K562 (cell line): ENCODE results near the gene PLEKHH2. TPM values are rescaled to one million over a fixed set of nuclear protein-coding genes. Genes with fewer than 3 reads are reported as not detected.

ENCODE experiments used
- ATAC-seq: fragments of 200-7000 bp; cut with Tn5 transposase; 3 replicates; pipeline ENCODE4 v1.9.1; 2020; ENCODE audit warnings: moderate library complexity
- BruUV-seq: library from RNA; stranded (reverse); fragments of 400-500 nt; replicated peaks from 2 replicates; lab custom pipeline; 2021; lab: Mats Ljungman, UMichigan
- CTCF ChIA-PET: fragments of 300-600 bp; formaldehyde crosslinking; extraction: SDS; loops from one replicate; lab custom pipeline; 2021; ENCODE audit warnings: low intra/inter-chr PET ratio; lab: Yijun Ruan, JAX
- POLR2A ChIA-PET: fragments of 300-600, 350-650 bp; sonication (Branson Sonifier 250); formaldehyde crosslinking; extraction: SDS; loops from one replicate; lab custom pipeline; 2021; ENCODE audit warnings: antibody characterized with exemption, inconsistent platforms; lab: Yijun Ruan, JAX
- DNase-seq, 4 experiments: peaks; one replicate each; pipeline versions ENCODE4 v3.0.0 to v3.0.0-alpha.2; 2011 to 2018; ENCODE audit warnings: low spot score in 3 of 4, mixed read lengths in 3 of 4; ENCODE audit errors: extremely low read depth in 1 of 4
- FAIRE-seq: peaks from 2 replicates; lab custom pipeline; 2011; peaks lifted over from hg19 to GRCh38; lab: Jason Lieb, UNC
- H2AFZ ChIP-seq: 2 replicates; pipeline ENCODE4 v1.6.0; 2011; ENCODE audit warnings: low read depth, low read length, control low read depth, inconsistent platforms
- H3K27ac ChIP-seq: fragments of 200-600 bp; 3 replicates; pipeline ENCODE4 v1.8.0; 2011; ENCODE audit warnings: low read depth, mild to moderate bottlenecking, control low read depth, inconsistent platforms, low read length, moderate library complexity, mixed read lengths; ENCODE audit errors: extremely low read depth
- H3K27me3 ChIP-seq, 2 experiments: fragments of 300-600 bp in 1 of 2; 2 replicates in 1 of 2; 3 replicates in 1 of 2; pipeline versions ENCODE4 v1.6.0 to v1.8.0; 2011; ENCODE audit warnings: inconsistent platforms in 2 of 2, low read length in 2 of 2, mild to moderate bottlenecking in 1 of 2, mixed read lengths in 1 of 2, moderate library complexity in 1 of 2; ENCODE audit not compliant: control insufficient read depth in 2 of 2, insufficient read depth in 2 of 2
- H3K36me3 ChIP-seq: fragments of 300-600 bp; 3 replicates; pipeline ENCODE4 v1.8.0; 2011; ENCODE audit warnings: mild to moderate bottlenecking, low read length, inconsistent platforms; ENCODE audit not compliant: control insufficient read depth, insufficient read depth
- H3K4me1 ChIP-seq, 2 experiments: fragments of 200-600 bp in 1 of 2; replicated peaks in 1 of 2; 2 replicates in 1 of 2; 3 replicates in 1 of 2; pipeline versions ENCODE4 v1.5.1 to v1.8.0; 2011; ENCODE audit warnings: inconsistent platforms in 2 of 2, low read length in 2 of 2, mild to moderate bottlenecking in 1 of 2, mixed read lengths in 1 of 2, moderate library complexity in 1 of 2; ENCODE audit not compliant: control insufficient read depth in 2 of 2, insufficient read depth in 2 of 2
- H3K4me2 ChIP-seq: 2 replicates; pipeline ENCODE4 v1.6.1; 2011; ENCODE audit warnings: low read length, control low read depth, inconsistent platforms, mixed read lengths; ENCODE audit not compliant: insufficient read depth
- H3K4me3 ChIP-seq: fragments of 200-600 bp; sonication (generic), shearing (Covaris generic); 2 replicates; pipeline ENCODE4 v1.5.1; 2016; ENCODE audit warnings: control low read depth, inconsistent platforms
- H3K79me2 ChIP-seq: fragments of 200-600 bp; 3 replicates; pipeline ENCODE4 v1.8.0; 2011; ENCODE audit warnings: low read length, inconsistent platforms; ENCODE audit not compliant: control insufficient read depth, insufficient read depth
- H3K9ac ChIP-seq, 2 experiments: 2 replicates each; pipeline versions ENCODE4 v1.6.0 to v1.6.1; 2011; ENCODE audit warnings: low read depth in 2 of 2, low read length in 2 of 2, control low read depth in 1 of 2, inconsistent platforms in 1 of 2, mild to moderate bottlenecking in 1 of 2, mixed read lengths in 1 of 2; ENCODE audit not compliant: insufficient read depth in 1 of 2
- H3K9me1 ChIP-seq: one replicate; pipeline ENCODE4 v1.6.0; 2011; ENCODE audit warnings: inconsistent platforms, mild to moderate bottlenecking, low read length, moderate library complexity; ENCODE audit not compliant: control insufficient read depth, insufficient read depth
- H3K9me3 ChIP-seq: replicated peaks from 2 replicates; pipeline ENCODE4 v1.5.1; 2011; ENCODE audit warnings: low read depth, low read length, inconsistent platforms; ENCODE audit not compliant: control insufficient read depth, insufficient read depth
- H4K20me1 ChIP-seq: replicated peaks from 2 replicates; pipeline ENCODE4 v1.6.1; 2011; ENCODE audit warnings: low read length, inconsistent platforms, mixed read lengths; ENCODE audit not compliant: control insufficient read depth, insufficient read depth
- ARID1B ChIP-seq: fragments of 450-650 bp; IDR thresholded peaks from 2 replicates; pipeline ENCODE4 v1.6.1; 2016; ENCODE audit warnings: antibody characterized with exemption, mild to moderate bottlenecking, inconsistent platforms
- GABPB2 ChIP-seq: fragments of 250-450 bp; sonication (Bioruptor Pico); conservative IDR thresholded peaks from 2 replicates; pipeline ENCODE4 v1.5.1; 2021; ENCODE audit warnings: mild to moderate bottlenecking
- HDGF ChIP-seq: fragments of 450-650 bp; IDR thresholded peaks from 2 replicates; pipeline ENCODE4 v1.6.1; 2016
- SOX6 ChIP-seq: fragments of 450-650 bp; IDR thresholded peaks from 2 replicates; pipeline ENCODE4 v1.6.1; 2014; ENCODE audit warnings: mild to moderate bottlenecking
- TAL1 ChIP-seq: fragments of 450-650 bp; IDR thresholded peaks from 2 replicates; pipeline ENCODE4 v1.6.1; 2016; ENCODE audit warnings: mild to moderate bottlenecking
- ZNF143 ChIP-seq: sonication (generic); formaldehyde crosslinking; IDR thresholded peaks from 2 replicates; pipeline ENCODE4 v1.9.0; 2022; ENCODE audit warnings: mild to moderate bottlenecking, missing genetic modification reagents
- ZNF217 ChIP-seq: sonication (generic); formaldehyde crosslinking; IDR thresholded peaks from 2 replicates; pipeline ENCODE4 v1.8.0; 2022; ENCODE audit warnings: mild to moderate bottlenecking, missing genetic modification reagents
- ZNF3 ChIP-seq: fragments of 250-450 bp; sonication (Bioruptor Pico); IDR thresholded peaks from 2 replicates; pipeline ENCODE4 v1.5.0; 2021; ENCODE audit warnings: mild to moderate bottlenecking, moderate library complexity
- WGBS: fragments of 100-300 bp; shearing (Covaris generic); methylation state at CpG from one replicate; pipeline ENCODE4 v1.1.6; 2016; ENCODE audit warnings: low coverage, mixed read lengths; ENCODE audit not compliant: insufficient coverage; ENCODE audit errors: missing lambda C conversion rate; 5-methylcytosine and 5-hydroxymethylcytosine counted together
- in situ Hi-C: fragments of 300-500 bp; cut with MboI; formaldehyde crosslinking; loops from 4 replicates; pipeline ENCODE4 v1.15.0; 2018; ENCODE audit warnings: inconsistent platforms, mixed read lengths
- intact Hi-C: fragments of 100-400 bp; cut with micrococcal nuclease; formaldehyde crosslinking; loops from 2 replicates; pipeline ENCODE4 v1.14.2; 2022
- polyA plus RNA-seq, 8 experiments: library from polyadenylated mRNA; depleted of rRNA in 4 of 8; stranded (reverse) in 5 of 8; unstranded in 3 of 8; fragments of >200 nt; fragmentation: Nextera tagmentation in 2 of 8; fragmentation: Illumina TruSeq in 1 of 8; extraction: Ambion mirVana in 2 of 8; extraction: Trizol in 1 of 8; gene quantifications; 2 replicates each; pipeline versions ENCODE4 v1.2.1 to v1.2.3, GENCODE V29; 2011 to 2014; ENCODE audit warnings: inconsistent platforms in 1 of 8, missing spikeins in 1 of 8
- total RNA-seq, 7 experiments: library from RNA; depleted of rRNA in 6 of 7; stranded (reverse); fragments of >200 nt in 6 of 7; fragmentation: Illumina TruSeq in 2 of 7; extraction: Trizol in 2 of 7; gene quantifications; 2 replicates each; pipeline versions ENCODE4 v1.2.1 to v1.2.3, GENCODE V29; 2011 to 2021; ENCODE audit warnings: low replicate concordance in 1 of 7
- TF ChIP-seq, protein P1 (sequence below): conservative IDR thresholded peaks from 2 replicates; pipeline ENCODE4 v1.6.1; 2011; ENCODE audit warnings: low read depth, mild to moderate bottlenecking, low read length; ENCODE audit not compliant: control insufficient read depth
- TF ChIP-seq, protein P2 (sequence below): sonication (generic); formaldehyde crosslinking; IDR thresholded peaks from 2 replicates; pipeline ENCODE4 v1.8.0; 2023; ENCODE audit warnings: mild to moderate bottlenecking, missing genetic modification reagents
- TF ChIP-seq, protein P3 (sequence below): sonication (generic); formaldehyde crosslinking; IDR thresholded peaks from 2 replicates; pipeline ENCODE4 v1.8.0; 2022; ENCODE audit warnings: mild to moderate bottlenecking, low read depth, missing genetic modification reagents

PLEKHH2 gene
- total and polyA plus RNA-seq, 9 of the 15 experiments (the other 6 are each of a cell fraction or from before 2014, with no cell fraction given): 0.77 to 13.5 (median 2.7) TPM

DNA sequence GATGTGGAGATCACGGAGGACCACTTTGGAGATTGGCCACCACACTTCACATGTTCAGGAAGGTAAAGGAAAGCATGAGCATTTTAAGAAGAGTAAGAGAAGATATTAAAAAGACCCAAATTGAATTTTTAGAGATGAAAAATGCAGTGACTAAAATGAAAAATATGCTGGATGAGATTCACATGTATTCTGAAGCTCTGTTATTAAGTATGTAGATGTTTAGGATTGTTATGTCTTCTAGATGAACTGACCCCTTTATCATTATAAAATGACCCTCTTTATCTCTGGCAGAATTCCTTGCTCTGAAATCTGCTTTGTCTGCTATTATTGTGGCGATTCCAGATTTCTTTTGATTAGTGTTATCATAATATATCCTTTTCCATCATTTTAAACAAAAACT, 100.8 kb downstream of the PLEKHH2 start:
- H3K27me3 ChIP-seq: no peaks in the 10 kb centered on the region
- no peaks in the 10 kb centered on the region for H3K9me3 ChIP-seq
- DNase-seq (no peak), ATAC-seq (no peak), FAIRE-seq (no peak)
- no peaks in the 10 kb centered on the region for H3K79me2 ChIP-seq
- WGBS: 25% methylated on average over 2 of the region's 2 CpGs
- H4K20me1 ChIP-seq: no peaks in the 10 kb centered on the region
- intact Hi-C loops (no loop called here), in situ Hi-C loops (no loop called here)
- H2AFZ ChIP-seq: peak overlapping the region; percentile 0; the same call in 1 of the 2 replicates
- no peak overlapping the region for H3K27ac ChIP-seq
- H3K9me1 ChIP-seq: no peaks in the 10 kb centered on the region
- BruUV-seq: no TSS peak
- peaks cover 5 to 7% of the 10 kb centered on the region in 2 experiments; a peak in 3 of 5 replicates for H3K4me1 ChIP-seq
- no peak overlapping the region for H3K4me3 ChIP-seq
- ChIA-PET POLR2A (interaction anchor here (1.3 kb wide), 1 partner anchor 13 kb away, joined by 6 read pairs; no protein-coding TSS in a partner anchor), CTCF (no interaction called here)
- H3K4me2 ChIP-seq: no peak overlapping the region
- H3K9ac ChIP-seq: no peak overlapping the region
- no peaks in the 10 kb centered on the region for H3K36me3 ChIP-seq
- TF ChIP-seq ZNF217 (no peak), HDGF (no peak), ZNF3 (no peak), SOX6 (no peak), ZNF143 (CRISPR knock-in tag) (no peak), TAL1 (no peak), ARID1B (no peak), GABPB2 (CRISPR knock-in tag) (no peak)
- TF ChIP-seq, protein P1, sequence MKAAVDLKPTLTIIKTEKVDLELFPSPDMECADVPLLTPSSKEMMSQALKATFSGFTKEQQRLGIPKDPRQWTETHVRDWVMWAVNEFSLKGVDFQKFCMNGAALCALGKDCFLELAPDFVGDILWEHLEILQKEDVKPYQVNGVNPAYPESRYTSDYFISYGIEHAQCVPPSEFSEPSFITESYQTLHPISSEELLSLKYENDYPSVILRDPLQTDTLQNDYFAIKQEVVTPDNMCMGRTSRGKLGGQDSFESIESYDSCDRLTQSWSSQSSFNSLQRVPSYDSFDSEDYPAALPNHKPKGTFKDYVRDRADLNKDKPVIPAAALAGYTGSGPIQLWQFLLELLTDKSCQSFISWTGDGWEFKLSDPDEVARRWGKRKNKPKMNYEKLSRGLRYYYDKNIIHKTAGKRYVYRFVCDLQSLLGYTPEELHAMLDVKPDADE: no peak
- TF ChIP-seq, protein P2, sequence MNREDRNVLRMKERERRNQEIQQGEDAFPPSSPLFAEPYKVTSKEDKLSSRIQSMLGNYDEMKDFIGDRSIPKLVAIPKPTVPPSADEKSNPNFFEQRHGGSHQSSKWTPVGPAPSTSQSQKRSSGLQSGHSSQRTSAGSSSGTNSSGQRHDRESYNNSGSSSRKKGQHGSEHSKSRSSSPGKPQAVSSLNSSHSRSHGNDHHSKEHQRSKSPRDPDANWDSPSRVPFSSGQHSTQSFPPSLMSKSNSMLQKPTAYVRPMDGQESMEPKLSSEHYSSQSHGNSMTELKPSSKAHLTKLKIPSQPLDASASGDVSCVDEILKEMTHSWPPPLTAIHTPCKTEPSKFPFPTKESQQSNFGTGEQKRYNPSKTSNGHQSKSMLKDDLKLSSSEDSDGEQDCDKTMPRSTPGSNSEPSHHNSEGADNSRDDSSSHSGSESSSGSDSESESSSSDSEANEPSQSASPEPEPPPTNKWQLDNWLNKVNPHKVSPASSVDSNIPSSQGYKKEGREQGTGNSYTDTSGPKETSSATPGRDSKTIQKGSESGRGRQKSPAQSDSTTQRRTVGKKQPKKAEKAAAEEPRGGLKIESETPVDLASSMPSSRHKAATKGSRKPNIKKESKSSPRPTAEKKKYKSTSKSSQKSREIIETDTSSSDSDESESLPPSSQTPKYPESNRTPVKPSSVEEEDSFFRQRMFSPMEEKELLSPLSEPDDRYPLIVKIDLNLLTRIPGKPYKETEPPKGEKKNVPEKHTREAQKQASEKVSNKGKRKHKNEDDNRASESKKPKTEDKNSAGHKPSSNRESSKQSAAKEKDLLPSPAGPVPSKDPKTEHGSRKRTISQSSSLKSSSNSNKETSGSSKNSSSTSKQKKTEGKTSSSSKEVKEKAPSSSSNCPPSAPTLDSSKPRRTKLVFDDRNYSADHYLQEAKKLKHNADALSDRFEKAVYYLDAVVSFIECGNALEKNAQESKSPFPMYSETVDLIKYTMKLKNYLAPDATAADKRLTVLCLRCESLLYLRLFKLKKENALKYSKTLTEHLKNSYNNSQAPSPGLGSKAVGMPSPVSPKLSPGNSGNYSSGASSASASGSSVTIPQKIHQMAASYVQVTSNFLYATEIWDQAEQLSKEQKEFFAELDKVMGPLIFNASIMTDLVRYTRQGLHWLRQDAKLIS: no peak
- TF ChIP-seq, protein P3, sequence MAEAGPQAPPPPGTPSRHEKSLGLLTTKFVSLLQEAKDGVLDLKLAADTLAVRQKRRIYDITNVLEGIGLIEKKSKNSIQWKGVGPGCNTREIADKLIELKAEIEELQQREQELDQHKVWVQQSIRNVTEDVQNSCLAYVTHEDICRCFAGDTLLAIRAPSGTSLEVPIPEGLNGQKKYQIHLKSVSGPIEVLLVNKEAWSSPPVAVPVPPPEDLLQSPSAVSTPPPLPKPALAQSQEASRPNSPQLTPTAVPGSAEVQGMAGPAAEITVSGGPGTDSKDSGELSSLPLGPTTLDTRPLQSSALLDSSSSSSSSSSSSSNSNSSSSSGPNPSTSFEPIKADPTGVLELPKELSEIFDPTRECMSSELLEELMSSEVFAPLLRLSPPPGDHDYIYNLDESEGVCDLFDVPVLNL: no peak
